Upper lobe of left lung (tissue), 4 donors: Measurements from ENCODE around the gene STX2.

Source experiments
- CTCF ChIP-seq, 6 experiments: fragments of 450-650 bp in 4 of 6; fragments of 200-600 bp in 2 of 6; sonication (generic) in 2 of 6; IDR thresholded peaks; one replicate each; pipeline ENCODE4 v1.5.1; 2016 to 2019; ENCODE audit warnings: antibody characterized with exemption in 6 of 6
- POLR2AphosphoS5 ChIP-seq, 2 donors: sonication (generic); formaldehyde crosslinking; IDR thresholded peaks; one replicate each; pipeline ENCODE4 v1.5.1; 2017; ENCODE audit warnings: antibody characterized with exemption in 2 of 2

- TF ChIP-seq CTCF (IDR thresholded peaks at IDR 0.05) (no peak), POLR2AphosphoS5 (IDR thresholded peaks at IDR 0.05) (no peak)
Measured at GRCh38 chr12:130828895-130829294, 10.2 kb downstream of the STX2 start.
